ENCODE measurements around the gene UAP1L1. TPM values are rescaled to one million over a fixed set of nuclear protein-coding genes. Genes with fewer than 3 reads are reported as not detected.

The UAP1L1 gene
- total and polyA plus RNA-seq, 2 of the 4 experiments (the other 2 are of a cell fraction): 2.3 to 9.8 TPM

- Histone ChIP-seq H3K27ac (ENCODE audit: insufficient read depth, low read length) (no peak overlapping the region), H3K9ac (ENCODE audit: low read depth, low read length) (no peak overlapping the region), H4K91ac (ENCODE audit: insufficient read depth, low read depth, low read length) (no peak overlapping the region), H2BK20ac (ENCODE audit: low read depth, low read length) (no peak overlapping the region), H2AFZ (replicated peaks; ENCODE audit: low read length, poor library complexity) (no peak overlapping the region), H2BK120ac (ENCODE audit: low read depth, low read length) (no peak overlapping the region), H3K14ac (replicated peaks; ENCODE audit: low read depth, low read length) (no peak overlapping the region), H2BK15ac (ENCODE audit: low read depth, low read length) (no peak overlapping the region), H2BK5ac (ENCODE audit: low read depth, low read length, poor library complexity, severe bottlenecking) (no peak overlapping the region), H3K18ac (ENCODE audit: low read depth, low read length) (no peak overlapping the region), H3K4me1 (ENCODE audit: control insufficient read depth, insufficient read depth, low read length) (no peaks in the 10 kb centered on the region), H3K79me1 (ENCODE audit: low read depth in 1 of 2, low read length in 2 of 2) (peaks cover 0 to 23% of the 10 kb centered on the region in 2 experiments; a peak in 3 of 4 replicates), H4K20me1 (ENCODE audit: insufficient read depth, low read length) (peaks cover 5% of the 10 kb centered on the region), H3K4me3 (ENCODE audit: insufficient read depth, low read depth, low read length) (no peak overlapping the region), H3K4ac (ENCODE audit: low read depth, low read length) (no peak overlapping the region), H4K8ac (ENCODE audit: low read depth in 2 of 2, low read length in 2 of 2) (no peak overlapping the region), H3K23ac (ENCODE audit: low read depth, low read length) (no peak overlapping the region), H3K27me3 (ENCODE audit: control insufficient read depth, insufficient read depth, low read length) (no peaks in the 10 kb centered on the region), H3K36me3 (ENCODE audit: control insufficient read depth, insufficient read depth, low read length) (peaks cover 74% of the 10 kb centered on the region), H2AK9ac (replicated peaks; ENCODE audit: low read depth, low read length, poor library complexity) (no peak overlapping the region), H3K56ac (ENCODE audit: extremely low read depth, insufficient read depth, low read length) (no peak overlapping the region), H3K4me2 (ENCODE audit: low read depth, low read length) (no peak overlapping the region), H2AK5ac (ENCODE audit: low read depth, low read length) (no peak overlapping the region), H4K5ac (ENCODE audit: low read depth, low read length) (no peak overlapping the region), H3K9me3 (ENCODE audit: control insufficient read depth, insufficient read depth, low read length) (no peaks in the 10 kb centered on the region; the same call in 1 of the 2 replicates), H3K9me1 (ENCODE audit: insufficient read depth, low read length) (peaks cover 2% of the 10 kb centered on the region; the same call in 1 of the 2 replicates)
- ATAC-seq (ENCODE audit: low read depth) (no peak), DNase-seq (no peak)
- CTCF ChIA-PET: no interaction called here
- dilution Hi-C loops (cut with HindIII; ENCODE audit: low sequenced_read_pairs, unreplicated experiment): no loop called here
- TF ChIP-seq ELK1 (IDR thresholded peaks at IDR 0.05; ENCODE audit: borderline replicate concordance, low read depth, low read length) (no peak), SMC3 (IDR thresholded peaks at IDR 0.05; ENCODE audit: low read depth, low read length) (no peak), USF2 (IDR thresholded peaks at IDR 0.05; ENCODE audit: low read depth, low read length) (no peak)
- 93% methylated on average over 37 of the region's 37 CpGs; no CpG with 5 or more reads in 1 of the 2 experiments for WGBS, 2 experiments (ENCODE audit: extremely low coverage in 2 of 2, insufficient read length in 1 of 2)
- intact Hi-C loops (cut with micrococcal nuclease): no loop called here
- in situ Hi-C loops (cut with MboI; ENCODE audit: low sequenced_read_pairs): no loop called here
- POLR2A ChIA-PET (ENCODE audit: unreplicated experiment): no interaction called here
- no TSS peak for BruUV-seq (replicated peaks)
Observed at GRCh38 chr9:137103206-137103999, 26.1 kb downstream of the UAP1L1 start.
